GM19372 (cell line): Measurements from ENCODE around the gene CNNM4.
A peak's percentile ranks its signal among the peaks of the same experiment; 100 is the strongest.

Experiments used
- ATAC-seq: cut with Tn5 transposase; IDR thresholded peaks from one replicate; pipeline ENCODE4 v1.9.1; 2021; ENCODE audit warnings: mild to moderate bottlenecking, low read depth, moderate library complexity; ENCODE audit not compliant: unreplicated experiment

Gene CNNM4

DNA sequence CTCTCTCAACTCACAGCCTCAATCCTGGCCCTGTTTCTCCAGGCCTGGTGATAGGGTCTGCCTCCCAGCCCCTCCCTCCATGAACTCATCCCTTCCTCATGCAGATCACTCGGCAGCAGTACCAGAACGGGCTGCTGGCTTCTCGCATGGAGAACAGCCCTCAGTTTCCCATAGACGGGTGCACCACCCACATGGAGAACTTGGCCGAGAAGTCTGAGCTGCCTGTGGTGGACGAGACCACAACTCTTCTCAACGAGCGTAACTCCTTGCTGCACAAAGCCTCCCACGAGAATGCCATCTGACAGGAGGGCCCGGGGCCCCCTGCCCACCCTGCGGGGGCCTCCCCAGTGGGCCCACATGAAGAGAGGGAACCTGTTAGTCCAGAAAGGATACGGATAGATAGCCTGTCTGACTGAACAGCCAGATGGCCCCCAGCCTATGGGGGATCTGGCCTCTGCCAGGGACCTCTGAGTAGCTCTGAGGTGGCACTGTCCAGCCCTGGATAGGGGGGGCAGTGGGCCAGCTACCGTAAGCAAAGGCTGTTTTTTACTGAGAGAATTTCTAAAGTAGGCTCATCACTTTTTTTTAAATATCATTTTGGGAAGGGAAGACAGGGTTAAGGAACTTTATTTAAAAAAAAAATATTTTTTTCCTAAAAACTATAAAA, 48.6 kb downstream of the CNNM4 start:
- no peak for ATAC-seq

DNA sequence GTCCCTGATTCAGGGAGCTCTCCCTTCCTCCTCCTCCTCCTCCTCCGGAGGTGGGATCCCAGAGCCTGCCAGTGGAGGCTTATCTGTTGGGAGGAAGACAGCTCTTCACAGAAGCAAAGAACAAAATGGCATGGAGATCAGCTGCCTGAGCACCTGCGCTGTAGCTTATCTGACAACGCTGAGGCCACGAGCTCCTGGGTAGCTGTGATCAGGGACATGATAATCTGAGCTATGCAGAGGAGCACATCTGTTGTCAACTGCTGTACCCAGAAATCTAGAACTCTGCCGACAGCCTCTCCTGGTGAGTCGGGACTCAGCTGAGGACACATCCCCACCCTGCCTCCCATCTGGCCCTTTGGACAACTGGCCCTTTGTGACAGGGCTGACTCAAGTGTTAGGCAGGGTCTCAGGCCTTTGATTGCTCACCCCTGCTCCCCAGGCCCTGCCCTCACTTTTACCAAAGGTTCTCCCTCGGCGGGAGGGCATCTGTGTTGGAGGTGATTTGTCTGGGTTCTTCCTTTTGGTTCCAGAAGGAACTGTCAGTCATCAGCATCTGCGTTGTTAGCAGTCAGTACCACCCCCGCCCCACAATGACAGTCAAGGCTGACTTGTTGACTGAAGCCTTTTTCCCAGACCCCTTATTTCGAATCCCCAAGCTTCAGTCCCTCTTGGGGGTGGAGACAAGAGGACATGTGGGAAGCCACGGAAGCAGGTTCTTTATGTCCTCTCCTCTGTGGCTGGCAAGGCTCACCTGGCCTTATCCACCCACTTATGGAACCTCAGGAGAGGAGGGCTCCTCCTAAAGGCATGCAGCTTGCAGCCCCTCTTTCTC, 49.5 kb downstream of the CNNM4 start:
- no peak for ATAC-seq

DNA sequence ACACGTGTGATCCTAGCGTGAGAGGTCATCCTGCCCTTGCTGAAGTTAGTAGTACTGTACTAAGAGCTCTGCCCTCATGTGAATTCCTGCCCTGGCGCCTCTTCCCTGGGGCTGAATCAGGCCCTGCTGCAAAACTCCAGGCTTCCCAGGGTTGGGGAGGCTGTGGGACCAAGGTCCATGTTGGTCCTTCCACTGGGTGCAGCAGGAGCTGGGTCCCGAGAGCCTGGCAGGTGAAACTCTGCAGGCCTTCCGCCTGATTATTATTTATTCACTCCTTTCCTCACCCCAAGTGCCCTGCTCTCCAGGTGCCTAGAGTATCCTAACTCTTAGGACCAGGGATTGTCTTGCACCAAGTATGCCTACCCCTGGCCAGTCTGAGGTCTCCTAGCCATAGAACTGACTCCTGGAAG, 50.1 kb downstream of the CNNM4 start:
- ATAC-seq = no peak

DNA sequence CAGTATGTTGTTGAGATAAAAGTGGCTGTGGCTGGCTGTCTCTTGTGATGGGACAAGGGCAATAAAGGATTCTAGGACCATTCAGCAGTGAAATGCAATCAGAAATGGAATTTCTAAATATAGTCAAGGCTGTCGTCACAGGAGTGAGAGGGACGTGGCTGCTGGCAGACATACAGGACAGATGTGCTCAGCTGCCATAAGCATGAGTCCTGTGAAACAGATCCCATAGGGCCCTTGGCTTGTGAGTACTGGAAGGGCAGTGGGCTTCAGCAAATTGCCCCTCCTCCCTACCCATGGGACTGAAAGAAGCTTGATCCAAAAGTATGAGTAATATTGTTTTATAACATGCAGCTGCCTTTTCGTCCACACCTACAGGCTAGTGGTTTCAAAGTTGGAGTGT, 51.2 kb downstream of the CNNM4 start:
- no peak for ATAC-seq

DNA sequence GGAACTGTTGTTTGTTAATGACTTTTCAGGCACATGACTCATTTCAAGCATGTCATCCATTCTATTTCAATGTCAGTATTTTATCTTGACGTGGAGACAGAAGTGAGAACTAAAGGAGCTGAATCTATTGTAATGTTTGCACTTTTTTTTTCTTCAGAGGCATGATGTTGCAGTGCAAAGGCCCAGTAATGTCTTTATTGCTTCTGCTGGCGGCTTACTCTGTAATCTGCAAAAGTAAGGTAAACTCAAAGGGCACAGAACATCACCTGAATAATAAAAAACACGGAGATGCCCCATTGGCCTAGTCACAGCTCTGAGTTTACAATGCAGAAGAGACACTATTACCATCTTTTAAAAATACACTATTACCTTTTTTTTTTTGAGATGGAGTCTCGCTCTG, 53.0 kb downstream of the CNNM4 start:
- no peak for ATAC-seq

DNA sequence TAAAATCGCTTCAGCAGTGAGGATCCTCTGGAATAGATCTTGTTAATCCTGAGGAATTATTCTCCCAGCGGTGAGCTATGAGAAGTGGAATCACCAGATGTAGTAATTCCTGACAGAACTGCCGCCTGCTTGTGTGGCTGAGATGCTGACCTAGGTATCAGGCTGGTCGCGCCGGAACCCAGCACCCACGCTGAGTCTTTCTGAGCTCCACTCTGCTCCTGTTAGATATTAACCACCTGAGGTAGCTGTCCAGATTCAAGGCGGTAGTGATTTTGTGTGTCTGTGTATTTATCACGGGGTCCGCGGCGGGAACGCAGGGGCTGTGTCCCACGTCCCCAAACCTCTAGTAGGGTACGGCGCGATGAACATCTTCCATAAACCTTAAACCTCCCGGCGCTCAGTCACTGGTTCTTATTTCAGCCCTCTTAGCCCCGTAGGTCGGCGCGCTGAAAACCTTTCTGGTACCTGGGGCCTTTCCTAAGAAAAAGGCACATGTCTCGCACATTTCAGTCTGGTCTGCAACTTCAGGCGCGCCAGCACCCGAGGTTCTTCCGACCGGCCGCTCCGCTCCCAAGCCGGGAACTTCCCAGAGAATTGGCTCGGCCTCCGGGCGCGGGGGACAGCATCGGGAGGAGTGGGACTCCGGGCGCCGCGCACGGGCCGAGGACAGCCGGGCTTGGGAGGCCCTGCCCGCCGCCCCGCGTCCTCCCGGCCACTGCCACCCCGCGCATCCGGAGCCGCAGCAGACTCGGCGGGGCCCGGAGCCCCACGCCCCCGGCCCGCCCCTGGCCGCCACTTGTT, 54.8 kb downstream of the CNNM4 start:
- no peak for ATAC-seq

DNA sequence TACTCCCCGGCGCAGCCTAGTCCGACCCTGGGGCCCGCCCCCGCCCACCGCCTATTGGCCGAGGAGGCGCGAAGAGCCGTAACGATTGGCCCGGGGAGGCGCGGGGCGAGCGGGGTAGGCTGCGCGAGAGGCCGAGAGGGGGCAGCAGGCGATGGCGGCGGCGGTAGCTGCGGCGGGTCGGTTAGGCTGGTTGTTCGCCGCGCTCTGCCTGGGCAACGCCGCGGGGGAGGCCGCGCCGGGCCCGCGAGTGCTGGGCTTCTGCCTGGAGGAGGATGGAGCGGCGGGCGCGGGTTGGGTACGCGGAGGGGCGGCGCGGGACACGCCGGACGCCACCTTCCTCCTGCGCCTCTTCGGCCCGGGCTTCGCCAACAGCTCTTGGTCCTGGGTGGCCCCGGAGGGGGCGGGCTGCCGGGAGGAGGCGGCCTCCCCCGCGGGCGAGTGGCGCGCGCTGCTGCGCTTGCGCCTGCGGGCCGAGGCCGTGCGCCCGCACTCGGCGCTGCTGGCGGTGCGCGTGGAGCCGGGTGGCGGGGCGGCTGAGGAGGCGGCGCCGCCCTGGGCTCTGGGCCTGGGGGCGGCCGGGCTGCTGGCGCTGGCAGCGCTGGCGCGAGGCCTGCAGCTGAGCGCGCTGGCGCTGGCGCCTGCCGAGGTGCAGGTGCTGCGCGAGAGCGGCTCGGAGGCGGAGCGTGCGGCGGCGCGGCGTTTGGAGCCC, 55.6 kb downstream of the CNNM4 start, which contains the start of gene CNNM3:
Gene CNNM3 (plus strand): TSS at position 142 of the 709 bp plus-strand sequence. CDS start 10 bp downstream, at position 152.
- peak; percentile 85 for ATAC-seq

DNA sequence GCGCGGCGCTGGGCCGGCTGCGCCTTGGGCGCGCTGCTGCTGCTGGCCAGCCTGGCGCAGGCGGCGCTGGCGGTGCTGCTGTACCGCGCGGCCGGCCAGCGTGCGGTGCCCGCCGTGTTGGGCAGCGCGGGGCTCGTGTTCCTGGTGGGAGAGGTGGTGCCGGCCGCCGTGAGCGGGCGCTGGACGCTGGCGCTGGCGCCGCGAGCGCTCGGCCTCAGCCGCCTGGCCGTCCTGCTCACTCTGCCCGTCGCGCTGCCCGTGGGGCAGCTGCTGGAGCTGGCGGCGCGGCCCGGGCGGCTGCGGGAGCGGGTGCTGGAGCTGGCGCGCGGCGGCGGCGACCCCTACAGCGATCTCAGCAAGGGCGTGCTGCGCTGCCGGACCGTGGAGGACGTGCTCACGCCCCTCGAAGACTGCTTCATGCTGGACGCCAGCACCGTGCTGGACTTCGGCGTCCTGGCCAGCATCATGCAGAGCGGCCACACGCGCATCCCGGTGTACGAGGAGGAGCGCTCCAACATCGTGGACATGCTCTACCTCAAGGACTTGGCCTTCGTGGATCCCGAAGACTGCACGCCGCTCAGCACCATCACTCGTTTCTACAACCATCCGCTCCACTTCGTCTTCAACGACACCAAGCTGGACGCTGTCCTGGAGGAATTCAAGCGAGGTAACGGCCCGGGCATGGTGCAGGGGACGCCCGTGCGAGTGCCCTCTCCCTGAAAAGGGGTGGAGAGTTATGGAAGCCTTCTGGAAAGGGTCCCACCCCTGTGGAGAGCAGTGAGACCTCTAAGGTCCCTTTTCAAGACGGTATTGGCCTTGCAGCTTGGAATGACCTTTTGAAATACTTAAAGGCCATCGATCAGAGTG, 56.4 kb downstream of the CNNM4 start:
- peak; percentile 32 for ATAC-seq

DNA sequence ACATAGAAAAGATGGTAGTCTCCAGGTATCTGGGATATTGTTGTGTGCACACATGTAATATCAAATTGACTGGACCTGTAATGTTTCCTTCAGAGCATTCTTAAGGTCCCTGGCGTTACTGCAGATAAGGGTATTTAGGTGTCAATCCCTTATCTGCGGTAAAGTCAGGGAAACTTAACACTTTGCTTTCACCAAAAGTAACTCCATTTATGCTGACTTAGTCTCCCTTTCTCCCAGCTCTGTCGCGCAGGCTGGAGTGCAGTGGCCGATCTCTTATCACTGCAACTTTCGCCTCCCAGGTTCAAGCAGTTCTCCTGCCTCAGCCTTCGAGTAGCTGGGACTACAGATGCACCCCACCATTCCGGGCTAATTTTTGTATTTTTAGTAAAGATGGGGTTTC, 57.2 kb downstream of the CNNM4 start:
- ATAC-seq = no peak

DNA sequence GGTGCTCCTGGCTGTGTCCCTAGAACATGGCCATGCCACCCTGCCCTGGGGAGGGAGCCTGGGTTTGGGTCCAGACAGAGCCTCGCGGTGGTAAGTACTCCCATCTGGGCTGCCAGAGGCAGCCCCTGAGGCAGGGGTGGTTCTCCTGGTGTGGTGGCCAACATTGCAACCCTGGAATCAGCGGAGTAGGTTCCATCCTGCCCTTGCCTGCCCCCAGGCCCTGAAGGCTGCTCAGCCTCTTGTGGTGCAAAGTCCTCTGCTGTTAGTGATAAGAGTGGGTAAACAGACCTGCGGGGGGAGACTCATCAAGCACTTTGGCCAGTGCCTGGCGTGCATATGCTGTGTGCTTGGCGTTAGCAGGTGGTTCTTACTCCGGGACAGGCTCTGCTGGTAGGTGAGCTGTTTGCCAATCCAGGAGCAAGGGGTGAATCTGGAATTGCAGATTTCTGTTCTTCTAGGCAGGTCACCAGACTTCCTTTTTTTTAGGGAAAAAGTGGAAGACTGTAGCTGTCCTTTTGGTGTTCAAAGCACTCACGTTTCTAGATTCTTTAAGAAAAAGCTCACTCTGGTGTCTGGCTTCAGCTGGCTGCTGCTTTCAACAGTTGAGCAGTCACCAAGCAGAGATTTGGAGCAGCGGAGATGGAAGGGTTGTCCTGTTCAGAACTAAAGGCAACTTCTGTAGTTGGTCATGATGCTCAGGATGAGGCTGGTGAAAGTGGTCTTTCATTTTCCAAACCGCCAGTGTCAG, 58.6 kb downstream of the CNNM4 start:
- ATAC-seq = no peak

DNA sequence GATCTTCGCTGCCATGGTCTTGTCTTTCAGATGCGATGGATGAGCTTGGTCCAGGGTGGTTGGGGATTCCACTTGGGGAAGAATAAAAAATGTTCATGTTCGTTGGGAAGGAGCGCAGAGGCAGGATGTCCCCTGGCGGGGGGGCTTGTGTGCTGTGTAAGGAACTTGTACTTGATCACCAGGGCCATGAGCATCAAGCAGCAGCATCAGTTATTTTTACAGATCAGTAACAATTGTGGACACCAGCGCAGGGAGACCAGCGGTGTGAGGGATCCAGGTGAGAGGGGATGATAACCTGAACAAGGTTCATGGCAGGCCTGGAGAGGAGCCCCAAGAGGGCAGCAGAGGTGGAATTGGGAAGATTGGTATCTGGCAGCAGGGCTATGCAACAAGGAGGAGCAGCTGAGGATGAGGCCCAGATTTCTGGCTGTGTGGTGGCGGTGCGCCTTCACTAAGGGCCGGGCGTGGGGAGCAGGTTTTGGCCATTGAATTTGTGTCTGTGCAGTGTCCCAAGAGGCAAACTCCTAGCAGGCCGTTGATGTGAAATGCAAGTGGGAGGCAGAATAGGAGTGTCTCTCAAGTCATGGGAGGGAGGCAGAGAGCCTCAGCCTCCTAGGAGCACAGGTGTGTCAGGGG, 59.3 kb downstream of the CNNM4 start:
- ATAC-seq = no peak

DNA sequence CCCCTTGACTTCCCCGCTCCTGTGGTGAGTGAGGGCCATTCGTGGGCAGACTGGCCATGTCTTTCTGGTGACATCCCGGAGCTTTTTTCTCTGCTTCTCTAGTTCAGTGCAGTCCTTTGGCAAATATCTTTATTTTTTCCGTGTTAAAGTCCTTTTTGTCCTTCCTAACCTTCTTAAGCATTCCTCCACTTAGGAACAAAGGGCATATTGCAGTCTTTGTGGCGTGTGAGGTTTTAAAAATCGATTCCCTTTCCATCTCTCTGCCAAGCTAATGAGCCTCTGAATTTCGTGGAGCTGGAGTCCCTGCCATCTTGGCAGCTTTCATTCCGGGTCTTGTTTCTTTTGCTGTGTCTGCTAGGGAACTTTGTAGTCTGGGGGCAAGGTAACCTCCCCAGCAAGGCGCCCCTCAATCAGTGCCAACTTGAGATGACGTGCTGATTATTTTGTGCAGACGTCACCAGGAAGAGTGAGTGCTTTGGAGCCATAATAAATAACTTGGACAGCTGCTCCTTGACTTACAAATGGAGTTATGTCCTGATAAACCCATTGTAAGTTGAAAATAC, 60.5 kb downstream of the CNNM4 start:
- ATAC-seq = no peak

DNA sequence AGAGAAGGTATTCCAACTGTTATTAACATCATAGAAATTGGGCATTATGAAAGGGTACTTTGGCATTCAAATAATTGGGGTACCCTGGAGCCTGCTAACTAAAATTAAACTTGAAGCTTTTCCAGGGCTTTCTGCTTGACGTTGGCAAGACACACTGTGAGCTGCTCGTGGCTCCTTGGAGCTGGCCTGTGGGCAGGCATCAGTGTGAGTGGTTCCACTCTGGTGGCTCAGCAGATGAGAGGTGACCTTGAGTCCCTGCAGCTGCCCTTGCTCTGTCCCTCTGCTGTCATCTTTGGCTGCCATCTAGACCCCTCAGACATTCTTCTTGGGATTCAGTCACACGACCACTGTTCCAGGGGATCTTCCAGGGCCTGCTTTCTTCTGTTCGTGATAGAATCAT, 62.1 kb downstream of the CNNM4 start:
- ATAC-seq = no peak

DNA sequence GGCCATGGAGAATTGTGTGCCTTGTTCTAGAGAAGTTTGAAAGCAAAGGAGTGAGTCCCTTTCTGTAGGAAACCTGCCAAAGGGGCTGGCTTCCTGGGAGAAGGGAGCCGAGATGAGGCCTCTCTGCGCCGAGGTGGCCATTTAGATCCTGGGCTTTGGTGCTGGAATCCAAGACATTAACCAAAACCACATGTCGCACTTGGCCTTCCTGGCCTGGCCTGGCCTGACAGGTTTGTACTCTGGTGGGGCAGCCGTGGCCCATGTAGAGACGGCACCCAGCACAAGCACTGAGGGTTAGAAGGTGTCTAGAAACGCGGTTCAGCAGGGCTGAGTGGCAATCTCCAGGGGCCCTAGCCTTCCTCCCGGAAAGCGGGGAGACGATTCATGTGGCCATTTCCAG, 62.5 kb downstream of the CNNM4 start:
- no peak for ATAC-seq

DNA sequence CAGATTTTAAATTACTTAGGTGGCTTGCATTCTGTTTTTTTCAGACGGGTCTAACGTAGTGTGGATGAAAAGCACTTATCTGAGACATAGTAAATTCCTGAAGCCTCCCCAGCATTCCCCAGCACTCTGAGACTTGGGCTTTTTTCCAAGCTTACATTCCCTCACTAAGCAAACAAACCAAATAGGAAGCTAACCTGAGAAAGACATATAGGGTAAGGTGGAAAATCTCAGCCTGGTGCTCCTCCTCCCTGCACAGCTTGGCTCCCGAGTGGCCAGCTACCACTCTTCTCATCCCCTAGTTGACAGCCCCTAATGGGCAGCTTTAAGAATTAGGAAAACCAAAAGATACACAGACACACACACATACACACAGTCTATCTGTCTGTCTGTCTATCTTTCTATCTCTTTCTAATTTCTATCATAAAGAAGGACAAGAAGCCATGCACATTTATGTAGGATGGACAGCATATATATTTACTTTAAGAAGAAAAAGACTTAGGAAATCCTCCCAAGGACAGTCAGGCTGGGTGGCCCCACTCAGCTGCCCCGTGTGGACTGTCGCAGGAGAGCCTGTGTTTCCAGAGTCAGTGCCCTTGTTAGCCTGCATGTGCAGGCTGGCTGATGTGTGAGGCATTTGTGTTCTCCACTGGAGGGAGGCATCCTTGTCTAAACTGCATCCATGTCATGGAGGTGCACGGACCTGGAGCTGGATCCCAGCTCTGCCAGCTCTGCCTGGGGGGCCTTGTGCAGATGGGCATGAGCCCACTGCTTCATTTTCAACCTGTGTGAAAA, 63.6 kb downstream of the CNNM4 start:
- no peak for ATAC-seq

DNA sequence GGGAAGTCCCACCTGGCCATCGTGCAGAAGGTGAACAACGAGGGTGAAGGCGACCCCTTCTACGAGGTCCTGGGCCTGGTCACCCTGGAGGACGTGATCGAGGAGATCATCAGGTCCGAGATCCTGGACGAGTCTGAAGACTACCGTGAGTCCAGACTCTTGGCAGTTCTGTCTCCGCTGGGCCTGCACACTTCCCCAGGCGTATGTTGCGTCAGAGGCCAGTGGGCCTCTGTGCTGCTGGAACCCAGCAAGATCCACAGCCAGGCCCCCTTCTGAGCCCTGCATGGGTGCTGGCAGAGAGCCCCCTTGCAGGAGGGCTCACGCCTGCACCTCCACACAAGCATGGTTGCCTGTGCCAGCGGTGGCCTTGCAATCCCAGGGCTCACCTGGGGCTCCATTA, 64.4 kb downstream of the CNNM4 start:
- no peak for ATAC-seq

DNA sequence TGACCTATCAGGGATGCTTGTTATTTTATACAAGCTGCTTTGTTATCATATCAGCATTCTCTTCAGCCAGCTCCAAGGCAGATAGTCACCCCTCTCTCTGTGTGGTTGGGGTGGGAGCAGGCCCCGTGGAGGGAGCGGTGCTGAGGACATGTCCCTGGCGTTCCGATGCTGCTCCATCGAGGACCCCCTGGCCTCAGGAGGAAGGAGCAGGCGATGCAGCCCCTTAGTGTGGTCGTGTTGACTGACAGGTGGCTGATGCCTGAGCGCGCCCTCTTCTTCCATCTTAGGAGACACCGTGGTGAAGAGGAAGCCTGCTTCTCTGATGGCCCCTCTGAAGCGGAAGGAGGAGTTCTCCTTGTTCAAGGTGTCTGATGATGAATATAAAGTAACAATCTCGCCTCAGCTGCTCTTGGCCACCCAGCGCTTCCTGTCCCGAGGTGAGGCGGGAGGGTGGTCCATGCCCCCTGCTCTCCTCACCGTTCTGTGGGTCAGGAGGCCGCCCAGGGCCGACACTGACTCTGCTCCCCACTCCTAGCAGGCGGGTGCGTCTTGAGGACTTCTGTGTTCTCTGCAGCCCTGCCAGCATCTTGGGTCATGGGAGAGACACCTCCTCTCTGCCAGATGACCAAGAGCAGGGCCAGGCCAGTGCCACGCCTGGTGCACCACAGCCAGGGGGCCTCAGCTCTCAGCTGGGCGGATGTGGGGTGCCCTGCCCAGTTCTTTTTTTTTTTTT, 66.0 kb downstream of the CNNM4 start:
- ATAC-seq = no peak
